Stimulated activated CD8-positive, alpha-beta memory T cell treated with anti-CD3 and anti-CD28 coated beads, Interleukin-4, amount 100 ng/mL, for 4 hours (primary cell): ENCODE measurements around the gene USP13.

Experiments used
- DNase-seq, 2 donors: peaks; one replicate each; pipeline ENCODE4 v3.0.0-alpha.2; 2020; ENCODE audit warnings: low read depth in 2 of 2, low spot score in 1 of 2

Gene USP13

DNA sequence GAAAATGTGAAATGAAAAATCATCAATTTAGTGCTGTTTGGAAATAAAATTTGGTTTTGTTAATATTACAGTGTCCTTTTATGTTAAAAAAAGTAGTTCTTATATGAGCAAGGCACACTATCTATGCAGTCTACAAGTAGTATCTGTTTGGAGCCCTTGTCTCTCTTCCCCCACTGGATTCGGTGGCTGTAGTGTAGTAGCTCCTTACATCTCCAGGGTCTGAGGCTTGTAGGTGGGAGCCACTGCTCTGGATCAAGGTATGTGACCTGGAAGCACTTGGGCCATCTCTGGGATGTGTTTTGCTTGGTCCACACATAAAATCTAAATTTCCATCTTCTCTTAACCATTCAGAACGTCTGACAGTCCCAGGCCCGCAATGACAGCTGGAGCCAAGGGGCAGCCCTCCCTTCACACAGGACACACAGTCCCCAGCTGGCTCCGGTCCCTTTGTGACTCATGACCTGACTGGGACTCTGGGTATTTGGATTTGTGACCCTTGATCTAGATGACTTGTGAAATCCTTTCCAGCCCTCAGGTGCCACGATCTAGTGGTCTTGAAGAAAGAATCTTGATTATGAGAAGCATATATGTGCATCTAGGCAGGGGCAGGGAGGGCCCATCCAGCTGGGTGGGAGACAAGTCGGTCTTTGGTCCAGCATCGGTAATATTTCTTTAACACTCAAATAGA is 80.0 kb downstream of the USP13 start:
- DNase-seq, result no peak

DNA sequence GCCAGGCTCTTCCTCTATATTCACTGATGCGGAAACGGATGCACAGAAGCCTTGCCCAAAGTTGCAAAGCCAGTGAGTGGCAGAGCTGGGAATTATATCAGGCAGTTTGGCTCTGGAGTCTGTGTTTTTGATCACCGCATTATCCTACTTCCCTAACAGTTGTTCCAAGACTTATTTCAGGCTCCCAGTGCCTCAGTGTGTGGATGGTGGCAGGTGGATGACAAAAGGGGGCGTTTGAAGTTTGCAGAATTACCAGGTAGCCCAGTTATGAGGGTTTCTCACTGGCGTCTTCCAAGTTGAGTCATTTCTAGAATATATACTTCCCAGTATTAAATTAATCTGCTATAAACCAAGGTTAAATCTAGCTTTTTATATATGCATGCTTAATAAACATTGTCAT is 81.0 kb downstream of the USP13 start:
- DNase-seq, result no peak

DNA sequence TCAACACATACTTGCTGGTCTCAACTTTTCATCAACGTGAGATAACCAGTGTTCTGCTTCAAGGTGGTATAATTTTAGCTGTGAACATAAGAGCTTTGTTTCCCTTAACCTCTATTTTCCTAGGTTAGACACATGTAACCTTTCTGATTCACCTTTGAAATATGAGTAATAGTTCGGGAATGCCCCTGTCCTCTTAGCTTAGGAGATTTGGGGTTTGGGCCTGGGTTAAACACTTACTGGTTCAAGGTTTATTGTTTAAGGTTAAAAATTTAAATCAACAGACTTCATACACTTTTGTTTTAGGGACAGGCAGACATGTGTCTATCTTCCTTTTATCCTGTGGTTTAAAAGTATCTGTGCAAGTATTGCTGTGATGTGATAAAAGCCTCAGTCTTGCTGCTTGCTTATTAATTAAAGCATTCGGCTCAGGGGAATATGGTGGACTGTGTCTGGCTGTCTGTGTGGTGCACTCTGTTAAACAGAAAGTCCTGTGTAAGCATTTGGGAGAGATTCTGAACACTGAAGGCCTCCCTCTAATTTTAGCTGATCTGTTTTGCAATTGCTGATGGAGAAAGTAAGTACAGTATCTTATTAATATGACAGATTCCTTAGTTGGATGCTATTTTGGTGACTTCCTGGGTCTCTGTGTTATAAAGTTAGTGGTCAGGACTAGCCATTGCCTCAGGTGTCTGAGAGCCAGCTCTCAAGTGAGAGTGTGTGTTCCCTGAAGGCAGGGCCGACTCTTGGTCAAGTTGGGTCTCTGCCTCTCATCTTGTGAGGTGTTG is 81.8 kb downstream of the USP13 start:
- DNase-seq, result no peak

GRCh38 chr3:179735321-179735720 is 82.5 kb downstream of the USP13 start:
- no peak for DNase-seq

DNA sequence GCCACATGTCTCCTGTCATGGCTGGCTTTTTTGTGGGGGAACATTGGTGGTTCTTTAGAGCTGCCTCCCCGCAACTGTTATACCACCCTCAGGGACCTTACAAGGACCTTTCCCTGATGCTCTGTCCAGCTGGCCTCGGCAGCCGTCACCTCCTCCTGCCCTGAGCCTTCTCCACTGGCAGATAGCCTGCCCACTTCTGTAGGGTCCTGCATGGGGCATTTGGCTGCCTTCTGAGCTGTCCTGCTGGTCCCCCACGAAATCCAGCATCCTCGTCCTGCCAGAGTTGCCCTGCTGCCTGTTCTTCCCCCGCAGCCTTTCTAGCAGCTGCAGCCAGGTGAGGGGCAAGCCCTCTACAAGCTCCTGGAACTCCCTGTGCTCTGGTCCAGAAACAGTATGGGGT is 86.2 kb downstream of the USP13 start:
- DNase-seq, result no peak

- no peak for DNase-seq
Measured at GRCh38 chr3:179739816-179740594, 87.2 kb downstream of the USP13 start.

DNA sequence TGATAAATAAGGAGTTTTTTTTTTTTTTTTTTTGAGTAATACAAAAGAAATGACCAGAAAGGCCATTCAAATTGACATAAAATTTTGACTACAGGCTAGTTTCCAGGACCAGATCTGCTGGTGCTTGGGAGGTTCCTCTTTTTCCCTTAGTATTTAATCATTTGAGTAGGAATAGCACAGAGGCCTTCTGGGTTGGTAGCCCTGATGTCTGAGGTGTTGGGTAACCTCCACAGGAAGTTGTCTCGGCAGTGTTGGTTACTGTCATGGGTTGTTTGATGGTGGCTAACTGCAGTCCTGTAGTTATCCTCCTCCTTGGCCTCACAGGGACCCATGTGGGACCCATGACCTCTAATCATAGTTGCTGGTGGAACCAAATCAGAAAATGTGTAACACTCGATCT is 91.1 kb downstream of the USP13 start:
- DNase-seq, result no peak

GRCh38 chr3:179744667-179745066 is 91.8 kb downstream of the USP13 start:
- no peak for DNase-seq

DNA sequence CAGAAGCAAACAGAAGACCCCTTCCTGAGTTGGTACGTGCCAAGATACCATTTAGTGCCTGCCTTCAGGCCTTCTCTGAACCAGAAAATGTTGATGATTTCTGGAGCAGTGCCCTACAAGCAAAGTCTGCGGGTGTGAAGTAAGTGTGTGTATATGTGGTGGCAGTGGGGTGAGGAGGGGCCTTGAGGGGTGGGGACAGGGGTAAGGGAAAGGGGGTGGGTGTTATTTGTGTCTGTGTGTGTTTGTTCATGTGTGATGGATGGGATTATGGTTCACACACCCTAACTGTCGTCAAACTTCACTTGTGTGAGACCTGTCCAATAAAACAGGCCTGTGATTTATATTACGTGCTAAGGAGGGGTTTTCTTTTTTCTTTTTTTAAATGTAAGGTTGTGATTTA is 92.2 kb downstream of the USP13 start:
- DNase-seq, result no peak

DNA sequence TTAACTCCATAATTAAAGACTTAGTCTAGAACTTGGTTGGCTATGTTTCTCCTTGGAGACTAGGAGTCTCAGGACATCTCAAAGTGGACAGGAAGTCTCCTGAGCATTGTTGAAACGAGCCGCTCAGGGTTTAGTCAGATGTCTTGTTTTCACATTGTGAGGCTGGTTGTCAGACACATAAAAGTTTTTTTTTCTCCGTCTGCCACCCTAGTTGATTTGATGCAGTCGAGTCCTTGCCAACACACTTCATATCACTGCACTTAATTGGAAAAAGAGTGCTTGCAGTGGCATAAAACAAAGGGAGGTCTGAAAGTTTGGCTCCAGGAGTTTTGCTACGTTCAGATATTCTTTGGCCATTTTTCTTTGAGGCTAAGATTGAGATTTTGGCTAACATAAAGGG is 92.9 kb downstream of the USP13 start:
- DNase-seq, result no peak

DNA sequence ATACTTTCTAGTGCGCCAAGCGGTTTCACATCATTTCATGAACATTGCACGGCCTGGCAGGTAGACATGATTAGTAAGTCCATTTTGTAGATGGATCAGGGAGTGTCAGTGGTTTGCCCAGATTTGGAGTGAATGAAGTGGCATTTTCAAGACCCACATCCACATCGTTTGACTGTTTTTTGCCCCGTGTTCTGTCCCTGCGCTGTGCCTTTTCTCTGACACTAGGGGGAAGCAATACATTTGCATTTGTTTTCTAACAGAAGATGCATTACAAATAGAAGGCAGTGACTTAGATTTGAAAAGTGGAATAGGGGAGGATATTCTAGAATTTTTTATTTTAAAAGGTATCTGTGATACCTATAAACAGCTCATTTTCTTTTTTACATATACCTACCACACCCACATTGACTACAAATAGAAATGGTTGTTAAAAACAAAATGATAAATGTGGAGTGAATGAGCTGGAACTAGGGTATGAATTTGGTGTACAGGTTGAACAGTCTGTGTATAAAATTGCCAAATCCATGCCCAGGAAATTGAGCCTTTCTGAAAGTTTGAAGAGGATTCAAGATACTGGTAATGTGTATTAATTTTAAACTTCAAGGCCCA is 98.0 kb downstream of the USP13 start:
- no peak for DNase-seq

- no peak for DNase-seq
Measured at GRCh38 chr3:179760944-179761343, 108.1 kb downstream of the USP13 start.

DNA sequence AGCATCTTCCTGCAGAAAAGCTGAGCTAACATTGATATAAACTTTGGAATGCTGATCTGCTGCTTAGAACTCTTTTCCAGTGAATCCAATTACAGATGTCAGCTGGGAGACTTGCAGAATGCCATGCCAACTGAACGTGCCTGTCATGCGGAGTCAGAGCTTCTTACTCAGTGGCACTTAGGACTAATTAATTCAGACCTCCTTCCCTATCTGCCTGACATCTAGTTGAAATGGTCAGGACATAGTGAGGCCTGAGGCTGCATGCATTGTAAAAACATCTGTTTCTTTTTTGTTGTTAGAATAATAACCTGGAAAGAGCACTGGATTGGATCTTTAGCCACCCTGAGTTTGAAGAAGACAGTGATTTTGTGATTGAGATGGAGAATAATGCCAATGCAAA is 112.6 kb downstream of the USP13 start:
- DNase-seq, result no peak

GRCh38 chr3:179766416-179767133 is 113.7 kb downstream of the USP13 start:
- no peak for DNase-seq

DNA sequence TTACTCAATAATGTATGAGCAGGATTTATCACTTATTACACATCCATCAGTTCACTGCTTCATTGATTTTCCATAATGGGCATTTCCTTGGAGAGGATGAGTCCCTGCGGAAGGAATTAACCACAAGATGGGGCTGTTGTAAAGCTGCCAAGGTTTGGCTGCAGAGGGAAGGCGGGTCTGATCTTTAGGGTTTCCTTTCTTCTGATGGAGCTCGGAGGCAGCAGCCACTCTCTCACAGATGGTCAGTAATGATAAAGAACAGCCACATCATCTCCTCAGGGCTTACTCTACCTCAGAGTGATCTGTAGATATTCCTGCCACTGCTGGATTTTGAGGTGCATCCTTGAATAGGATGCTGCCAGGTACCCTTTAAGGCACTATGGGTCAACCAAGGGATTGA is 115.2 kb downstream of the USP13 start:
- no peak for DNase-seq

- DNase-seq, result no peak
Measured at GRCh38 chr3:179769411-179770247, 116.8 kb downstream of the USP13 start.

DNA sequence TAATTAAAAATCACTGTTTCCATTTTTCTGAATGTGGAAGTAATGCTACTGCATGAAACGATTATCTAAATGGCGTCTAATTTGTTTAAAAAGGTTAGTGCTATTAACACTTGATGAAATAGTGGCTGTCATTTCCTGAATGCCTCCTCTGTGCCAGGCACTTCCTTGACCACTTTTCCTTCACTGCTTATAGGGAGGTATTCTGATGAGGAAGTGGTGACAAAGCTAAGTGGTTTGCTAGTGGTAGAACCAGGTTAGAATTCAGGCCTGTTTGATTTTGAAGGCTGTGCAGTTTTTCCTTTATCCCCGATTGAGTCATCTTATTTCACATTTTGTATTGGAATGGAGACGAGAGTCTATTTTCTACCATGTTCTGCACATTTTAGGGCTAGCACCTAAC is 119.0 kb downstream of the USP13 start:
- no peak for DNase-seq

- DNase-seq, result no peak
Measured at GRCh38 chr3:179772297-179772696, 119.5 kb downstream of the USP13 start.

DNA sequence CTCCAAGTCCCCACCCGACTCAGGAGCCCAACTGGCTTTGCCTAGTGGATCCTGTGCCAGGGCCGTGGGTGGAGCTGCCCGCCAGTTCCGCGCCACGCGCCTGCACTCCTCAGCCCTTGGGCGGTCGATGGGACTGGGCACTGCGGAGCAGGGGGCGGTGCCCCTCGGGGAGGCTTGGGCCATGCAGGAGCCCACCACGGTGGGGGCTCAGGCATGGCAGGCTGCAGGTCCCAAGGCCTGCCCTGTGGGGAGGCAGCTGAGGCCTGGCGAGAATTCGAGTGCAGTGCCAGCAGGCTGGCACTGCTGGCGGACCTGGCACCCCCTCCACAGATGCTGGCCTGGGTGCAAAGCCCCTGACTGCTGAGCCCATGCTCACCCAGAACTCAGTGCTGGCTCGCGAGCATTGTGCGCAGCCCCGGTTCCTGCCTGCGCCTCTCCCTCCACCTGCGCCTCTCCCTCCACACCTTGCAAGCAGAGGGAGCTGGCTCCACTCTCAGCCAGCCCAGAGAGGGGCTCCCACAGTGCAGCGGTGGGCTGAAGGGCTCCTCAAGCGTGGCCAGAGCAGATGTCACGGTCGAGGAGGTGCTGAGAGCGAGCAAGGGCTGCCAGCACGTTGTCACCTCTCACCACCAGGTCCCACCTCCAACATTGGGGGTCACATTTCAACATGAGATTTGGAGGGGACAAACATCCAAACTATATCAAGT is 122.7 kb downstream of the USP13 start:
- no peak for DNase-seq
